ENCODE measurements around the gene FHIT.
"Not testable (repeated sequence)": the region's sequence is repeated elsewhere in the genome, so short reads cannot be mapped to it uniquely, and the experiment has no call there.

Gene FHIT

GRCh38 chr3:61108247-61109019, 142.8 kb downstream of the FHIT start:
- DNase-seq = no peak

DNA sequence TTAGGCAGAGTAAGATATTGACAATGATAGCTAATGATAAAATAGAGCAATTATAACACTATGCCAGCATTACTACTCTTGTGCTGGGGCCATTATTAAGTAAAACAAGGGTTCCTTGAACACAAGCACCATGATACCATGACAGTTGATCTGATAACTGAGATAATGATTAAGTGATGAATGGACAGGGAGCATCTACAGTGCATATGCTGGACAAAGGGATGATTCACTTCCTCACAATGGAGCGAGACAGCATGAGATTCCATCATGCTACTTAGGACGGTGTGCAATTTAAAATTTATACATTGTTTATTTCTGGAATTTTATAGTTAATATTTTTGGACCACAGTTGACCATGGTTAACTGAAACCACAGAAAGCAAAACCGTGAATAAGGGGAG, 156.6 kb downstream of the FHIT start:
- no peak for DNase-seq

DNA sequence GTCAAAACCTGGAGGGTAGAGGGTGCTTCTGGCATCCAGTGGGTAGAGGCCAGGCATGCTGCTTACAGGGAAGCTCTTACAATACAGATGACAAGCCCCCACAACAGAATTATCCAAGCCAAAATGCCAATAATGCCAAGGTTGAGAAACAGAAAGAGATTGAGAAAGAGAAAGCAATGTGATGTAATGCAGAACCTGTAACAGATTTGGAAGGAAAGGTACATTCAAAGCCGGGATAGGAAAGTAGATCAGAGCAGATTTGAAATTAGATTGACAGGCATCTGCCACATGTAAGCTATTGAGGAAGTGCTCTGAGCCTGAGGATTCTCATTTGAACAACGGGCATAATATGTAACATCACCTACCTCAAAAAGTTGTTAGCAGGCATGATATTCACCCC, 157.9 kb downstream of the FHIT start:
- DNase-seq = no peak

GRCh38 chr3:61092870-61093269, 158.4 kb downstream of the FHIT start:
- no peak for DNase-seq

DNA sequence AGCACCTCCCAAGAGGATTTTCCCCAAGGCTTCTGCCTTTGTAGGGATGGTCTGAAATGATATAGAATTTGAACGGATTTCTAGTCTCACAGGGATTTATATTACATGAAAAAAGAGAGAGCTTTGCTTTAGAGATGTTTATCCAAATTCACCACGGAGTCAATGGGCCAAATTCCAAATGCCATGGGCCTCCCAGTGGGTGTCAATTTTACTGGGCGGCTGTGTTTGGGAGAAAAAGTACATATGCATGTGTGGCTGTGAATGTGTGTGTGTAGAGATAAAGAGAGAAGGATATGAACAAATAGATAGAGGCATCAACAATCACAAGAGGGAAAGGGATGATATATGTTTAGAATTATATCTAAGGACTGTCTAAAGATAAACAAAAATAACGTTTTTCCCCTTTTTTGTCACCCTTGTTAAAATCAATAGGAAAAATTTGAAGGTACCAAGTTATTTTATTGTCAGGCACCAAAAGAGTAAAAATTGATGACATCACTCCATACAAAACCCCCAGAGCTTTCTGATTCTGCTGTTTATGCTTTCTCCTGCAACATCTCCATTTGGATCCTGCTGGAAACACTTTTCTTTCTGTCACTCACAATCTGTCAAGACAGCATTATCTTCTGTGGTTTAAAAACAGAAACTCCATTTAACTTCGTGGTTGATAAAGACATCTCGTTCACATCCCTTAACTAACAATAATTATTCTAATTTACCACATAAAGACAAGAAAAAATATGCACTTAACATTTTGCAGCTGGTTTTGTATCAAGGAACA, 160.7 kb downstream of the FHIT start:
- no peak for DNase-seq

- DNase-seq = no peak
Observed at GRCh38 chr3:61087465-61087864, 163.8 kb downstream of the FHIT start.

DNA sequence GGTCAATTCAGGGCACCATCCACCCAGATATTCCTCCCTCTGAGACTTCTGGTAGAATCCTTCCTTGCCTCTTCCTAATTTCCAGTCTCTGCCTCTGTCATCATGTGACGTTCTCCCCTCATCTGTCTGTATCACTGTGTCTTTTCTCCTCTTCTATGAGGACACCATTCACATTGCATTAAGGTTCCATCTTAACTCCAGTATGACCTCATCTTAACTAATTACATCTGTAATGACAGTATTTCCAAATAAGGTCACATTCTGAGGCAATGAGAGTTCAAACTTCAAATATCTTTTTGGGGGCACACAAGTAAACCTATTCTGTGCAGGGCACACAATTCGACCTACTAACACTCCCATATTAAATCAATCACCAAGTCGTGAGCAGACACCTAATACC, 169.7 kb downstream of the FHIT start:
- DNase-seq = no peak

GRCh38 chr3:61080737-61081445, 170.4 kb downstream of the FHIT start:
- no peak for DNase-seq

DNA sequence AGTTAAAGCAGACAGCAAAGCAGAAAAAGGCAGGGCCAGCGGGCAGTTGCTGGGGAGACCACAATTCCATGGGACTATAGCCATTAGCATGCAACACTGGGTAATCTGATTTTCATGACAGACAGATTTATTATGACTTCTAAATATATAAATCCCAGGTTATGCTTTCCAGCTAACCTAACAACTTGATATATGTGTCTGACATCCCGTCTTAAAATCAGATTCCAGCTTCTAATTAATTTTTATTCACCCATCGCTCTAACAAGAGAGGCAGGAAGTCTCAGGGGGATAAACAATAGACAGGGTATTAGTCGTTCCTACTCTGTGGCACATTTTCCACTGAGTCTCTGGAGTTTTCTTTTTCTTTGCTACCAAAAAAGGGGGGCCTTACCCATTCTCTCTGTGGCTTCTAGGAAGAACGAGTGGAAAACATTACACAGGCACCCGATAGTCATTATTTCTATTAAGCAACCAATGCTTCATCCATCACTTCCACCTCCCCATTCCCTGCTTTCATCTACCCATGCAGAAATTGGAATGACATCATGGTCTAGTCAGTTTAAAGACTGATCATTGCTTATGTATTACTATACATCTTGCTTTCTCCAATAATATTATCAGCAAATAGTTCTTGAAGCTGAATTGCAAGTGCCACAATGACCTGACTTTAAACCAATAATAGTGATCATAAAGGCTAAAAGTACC, 173.1 kb downstream of the FHIT start:
- no peak for DNase-seq

- DNase-seq = no peak
Observed at GRCh38 chr3:61077551-61077950, 173.7 kb downstream of the FHIT start.

DNA sequence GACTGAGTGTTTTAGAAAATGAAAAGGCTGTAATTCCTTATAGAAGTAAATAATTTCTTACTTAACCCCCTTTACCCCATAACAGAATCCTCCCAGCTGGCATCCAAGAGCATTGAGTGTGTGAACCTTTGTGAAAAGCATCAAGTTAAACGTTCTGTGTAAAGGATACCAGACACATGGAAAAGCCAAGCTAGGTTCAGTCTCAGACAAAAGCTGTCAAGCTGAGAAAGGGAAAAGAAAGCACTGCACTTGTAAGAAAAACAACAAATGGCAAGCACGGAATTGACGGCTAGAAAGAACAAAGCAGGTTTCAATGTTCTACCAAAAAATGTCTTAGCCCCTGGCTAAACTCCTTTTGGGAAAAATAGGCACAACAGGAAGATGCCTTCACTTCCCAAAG, 176.5 kb downstream of the FHIT start:
- no peak for DNase-seq

DNA sequence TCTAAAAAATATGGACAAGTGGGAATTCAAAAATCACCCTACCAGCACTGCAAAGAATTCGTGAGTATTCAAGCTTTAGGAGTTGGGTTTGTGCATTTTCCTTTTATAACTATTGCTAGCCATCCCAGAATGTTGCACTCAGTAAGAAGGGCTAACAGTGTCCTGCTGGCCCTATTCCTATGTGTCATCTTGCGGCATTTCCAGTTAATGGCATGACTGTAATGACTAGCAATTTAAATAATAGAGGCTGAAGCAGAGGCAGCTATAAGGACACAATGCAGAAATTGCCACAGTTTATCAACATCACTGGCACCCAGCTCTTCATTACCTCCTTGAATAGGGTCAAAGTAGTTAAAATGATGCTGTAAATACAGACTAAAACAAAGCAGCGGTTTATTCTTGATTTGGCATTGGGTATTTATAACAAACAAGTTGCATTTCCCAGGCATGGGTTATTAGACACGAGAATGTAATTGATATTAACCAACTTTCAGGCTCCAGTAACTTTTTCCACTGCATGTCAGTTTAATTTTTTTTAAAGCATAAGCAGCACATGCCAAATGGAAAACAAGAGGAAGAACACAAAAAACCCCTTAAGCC, 177.6 kb downstream of the FHIT start:
- DNase-seq = no peak

GRCh38 chr3:61068084-61068483, 183.2 kb downstream of the FHIT start:
- no peak for DNase-seq

DNA sequence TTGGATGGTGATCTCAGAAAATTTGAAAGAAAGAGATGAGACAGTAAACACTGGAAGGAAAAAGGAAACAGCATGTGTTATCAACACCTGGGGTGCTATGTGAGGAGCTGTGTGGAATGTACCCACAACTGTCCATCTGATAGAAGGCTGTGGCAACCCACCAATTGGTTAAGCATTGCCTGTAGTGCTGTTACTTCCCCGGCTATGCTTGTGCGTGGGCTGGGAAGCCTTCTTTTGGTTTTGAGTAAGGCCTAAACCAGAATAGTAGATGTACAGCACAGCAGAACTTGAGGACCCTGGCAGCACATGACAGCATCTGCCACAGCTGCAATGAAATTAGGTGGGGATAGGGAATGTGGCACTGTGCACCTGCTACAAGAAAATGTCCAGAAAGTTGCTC, 184.5 kb downstream of the FHIT start:
- DNase-seq = no peak

DNA sequence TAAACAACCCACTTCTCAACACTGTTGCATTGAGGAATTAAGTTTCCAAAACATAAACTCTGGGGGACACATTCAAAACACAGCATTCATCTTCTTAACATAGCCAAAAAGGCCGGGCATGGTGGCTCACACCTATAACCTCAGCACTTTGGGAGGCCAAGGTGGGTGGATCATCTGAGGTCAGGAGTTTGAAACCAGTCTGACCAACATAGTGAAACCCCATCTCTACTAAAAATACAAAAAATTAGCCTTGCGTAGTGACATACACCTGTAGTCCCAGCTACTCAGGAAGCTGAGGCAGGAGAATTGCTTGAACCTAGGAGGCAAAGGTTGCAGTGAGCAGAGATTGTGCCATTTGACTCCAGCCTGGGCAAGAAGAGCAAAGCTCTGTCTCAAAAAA, 185.0 kb downstream of the FHIT start:
- DNase-seq = not testable (repeated sequence)

GRCh38 chr3:61065451-61066011, 185.7 kb downstream of the FHIT start:
- no peak for DNase-seq

- no peak for DNase-seq
Observed at GRCh38 chr3:61061092-61061723, 190.0 kb downstream of the FHIT start.

GRCh38 chr3:61060411-61060861, 190.8 kb downstream of the FHIT start:
- DNase-seq = no peak

- DNase-seq = no peak
Observed at GRCh38 chr3:61058836-61059235, 192.4 kb downstream of the FHIT start.

- peak; percentile 48 for DNase-seq
Observed at GRCh38 chr3:61057464-61057863, 193.8 kb downstream of the FHIT start.

DNA sequence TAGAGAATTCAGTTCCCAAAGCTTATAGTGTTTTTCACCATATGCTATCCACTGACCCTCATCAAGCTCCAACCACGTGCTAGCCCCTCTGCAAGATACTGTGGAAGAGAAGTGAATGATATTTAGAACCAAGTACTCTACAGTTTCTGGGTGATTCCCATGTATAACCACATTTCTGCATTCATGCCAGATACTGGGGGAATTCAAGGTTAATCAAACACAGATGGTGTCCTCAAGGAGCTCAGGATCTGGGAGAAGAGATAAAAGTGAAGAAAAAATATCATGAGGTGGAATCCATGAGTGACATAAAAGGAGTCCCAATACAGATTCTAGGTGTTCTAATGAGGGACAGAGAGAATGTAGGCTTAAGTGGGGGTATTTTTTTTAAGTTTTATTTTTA, 195.8 kb downstream of the FHIT start:
- DNase-seq = no peak

Data from NCI-H345 (cell line).